ENCODE measurements around the gene ZNF862. TPM values are rescaled to one million over a fixed set of nuclear protein-coding genes. Genes with fewer than 3 reads are reported as not detected.

ZNF862 gene
- total and polyA plus RNA-seq, 2 of the 13 experiments (the other 11 are each of a cell fraction or from before 2014, with no cell fraction given) = 0.89 to 2.0 TPM

DNA sequence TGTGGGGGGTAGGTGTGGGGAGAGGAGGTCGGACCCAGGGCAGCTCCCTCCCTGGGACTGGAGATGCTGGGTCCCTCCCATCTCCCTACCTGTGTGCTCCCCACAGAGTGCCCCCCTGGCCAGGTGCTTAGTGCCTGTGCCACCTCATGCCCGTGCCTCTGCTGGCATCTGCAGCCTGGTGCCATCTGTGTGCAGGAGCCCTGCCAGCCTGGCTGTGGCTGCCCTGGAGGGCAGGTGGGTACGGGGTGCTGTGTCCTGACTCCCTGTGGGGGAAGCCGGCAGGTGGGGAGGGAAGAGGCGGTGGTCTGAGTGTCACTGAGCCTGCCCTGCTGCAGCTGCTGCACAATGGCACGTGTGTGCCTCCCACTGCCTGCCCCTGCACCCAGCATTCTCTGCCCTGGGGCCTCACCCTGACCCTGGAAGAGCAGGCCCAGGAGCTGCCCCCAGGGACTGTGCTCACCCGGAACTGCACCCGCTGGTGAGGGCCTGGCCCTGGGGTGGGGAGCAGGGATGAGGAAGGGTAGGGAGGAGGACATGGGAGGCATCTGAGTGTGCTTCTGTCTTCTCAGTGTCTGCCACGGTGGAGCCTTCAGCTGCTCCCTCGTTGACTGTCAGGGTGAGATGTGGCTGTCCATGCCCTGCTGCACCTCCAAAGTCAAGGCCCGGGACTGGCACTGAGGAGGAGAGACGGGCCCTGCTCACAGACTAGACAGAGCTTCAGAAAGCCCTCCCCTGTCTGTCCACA lies 11.7 kb upstream of the ZNF862 start:
- POLR2A ChIA-PET = no interaction called here

More for the DNA sequence above, 11.7 kb upstream of the ZNF862 start:
- DNase-seq (ENCODE audit: low spot score) (no peak), FAIRE-seq (no peak), ATAC-seq (no peak)
- no peak for TF ChIP-seq SRSF9 (IDR thresholded peaks at IDR 0.05; ENCODE audit: borderline replicate concordance, insufficient read depth, low read depth, low read length, poor library complexity, severe bottlenecking)
- no peak for TF ChIP-seq ZNF772 (CRISPR knock-in tag; IDR thresholded peaks at IDR 0.05)
- no peak for TF ChIP-seq ZNF556 (CRISPR knock-in tag; IDR thresholded peaks at IDR 0.05; ENCODE audit: borderline replicate concordance)
- no peak for TF ChIP-seq FOSL2 (CRISPR knock-in tag; IDR thresholded peaks at IDR 0.05)
- no peak for TF ChIP-seq AHR (CRISPR knock-in tag; IDR thresholded peaks at IDR 0.05)
- TF ChIP-seq ETV5 (CRISPR knock-in tag; IDR thresholded peaks at IDR 0.05; ENCODE audit: borderline replicate concordance) = no peak
- no peak for TF ChIP-seq RAD51 (IDR thresholded peaks at IDR 0.05; ENCODE audit: borderline replicate concordance)
- TF ChIP-seq MIER3 (CRISPR knock-in tag; IDR thresholded peaks at IDR 0.05; ENCODE audit: borderline replicate concordance) = no peak
- TF ChIP-seq MYC (CRISPR knock-in tag; IDR thresholded peaks at IDR 0.05; ENCODE audit: borderline replicate concordance) = no peak
- TF ChIP-seq NR2F6 (IDR thresholded peaks at IDR 0.05) = no peak
- TF ChIP-seq NR2F6 (CRISPR knock-in tag; IDR thresholded peaks at IDR 0.05) = no peak
- TF ChIP-seq ZFYVE20 (CRISPR knock-in tag; IDR thresholded peaks at IDR 0.05; ENCODE audit: borderline replicate concordance, low read depth) = no peak
- no peak for TF ChIP-seq ZNF770 (CRISPR knock-in tag; IDR thresholded peaks at IDR 0.05)
- TF ChIP-seq, protein P1, sequence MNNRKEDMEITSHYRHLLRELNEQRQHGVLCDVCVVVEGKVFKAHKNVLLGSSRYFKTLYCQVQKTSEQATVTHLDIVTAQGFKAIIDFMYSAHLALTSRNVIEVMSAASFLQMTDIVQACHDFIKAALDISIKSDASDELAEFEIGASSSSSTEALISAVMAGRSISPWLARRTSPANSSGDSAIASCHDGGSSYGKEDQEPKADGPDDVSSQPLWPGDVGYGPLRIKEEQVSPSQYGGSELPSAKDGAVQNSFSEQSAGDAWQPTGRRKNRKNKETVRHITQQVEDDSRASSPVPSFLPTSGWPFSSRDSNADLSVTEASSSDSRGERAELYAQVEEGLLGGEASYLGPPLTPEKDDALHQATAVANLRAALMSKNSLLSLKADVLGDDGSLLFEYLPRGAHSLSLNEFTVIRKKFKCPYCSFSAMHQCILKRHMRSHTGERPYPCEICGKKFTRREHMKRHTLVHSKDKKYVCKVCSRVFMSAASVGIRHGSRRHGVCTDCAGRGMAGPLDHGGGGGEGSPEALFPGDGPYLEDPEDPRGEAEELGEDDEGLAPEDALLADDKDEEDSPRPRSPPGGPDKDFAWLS (CRISPR knock-in tag; IDR thresholded peaks at IDR 0.05; ENCODE audit: borderline replicate concordance) = no peak
- no peak for TF ChIP-seq ZEB1 (IDR thresholded peaks at IDR 0.05; ENCODE audit: insufficient replicate concordance, low read depth)
- TF ChIP-seq TSC22D2 (CRISPR knock-in tag; IDR thresholded peaks at IDR 0.05; ENCODE audit: borderline replicate concordance) = no peak
- TF ChIP-seq ZNF710 (CRISPR knock-in tag; IDR thresholded peaks at IDR 0.05; ENCODE audit: borderline replicate concordance) = no peak
- no peak overlapping the region for H3K27ac ChIP-seq (ENCODE audit: extremely low read length, insufficient read depth, low read length)
- H3K9me3 ChIP-seq (ENCODE audit: low read length) = no peaks in the 10 kb centered on the region
- H3K27me3 ChIP-seq (ENCODE audit: control insufficient read depth in 1 of 2, insufficient read depth in 2 of 2, low read length in 2 of 2) = no peaks in the 10 kb centered on the region
- in situ Hi-C loops (cut with HindIII; ENCODE audit: extremely low pct_ligation_motif_present, low pct_unique_long_range_greater_than_20kb) (no loop called here), intact Hi-C loops (cut with micrococcal nuclease; ENCODE audit: unreplicated experiment) (no loop called here)
- BruUV-seq (replicated peaks) = no TSS peak
- H4K20me1 ChIP-seq (ENCODE audit: insufficient read depth, low read length) = no peaks in the 10 kb centered on the region
- no peak overlapping the region for H3K9ac ChIP-seq (ENCODE audit: insufficient read depth, low read depth, low read length)
- no peaks in the 10 kb centered on the region for H3K36me3 ChIP-seq (replicated peaks in 1 of 2; ENCODE audit: control insufficient read depth in 1 of 2, insufficient read depth in 2 of 2, low read length in 2 of 2)
- H3K79me2 ChIP-seq (ENCODE audit: insufficient read depth, low read length) = no peaks in the 10 kb centered on the region
- H2AFZ ChIP-seq (ENCODE audit: low read length) = no peak overlapping the region
- no peak overlapping the region for H3K4me3 ChIP-seq (replicated peaks in 1 of 3; ENCODE audit: insufficient read depth in 1 of 3, low read depth in 2 of 3, low read length in 3 of 3)
- 55% methylated on average over 3 of the region's 12 CpGs for WGBS (ENCODE audit: low lambda C conversion rate)
- CTCF ChIA-PET (ENCODE audit: low intra/inter-chr PET ratio, low total read pairs) = no interaction called here
- no peak overlapping the region for H3K4me2 ChIP-seq (ENCODE audit: low read depth, low read length)
- H3K4me1 ChIP-seq (ENCODE audit: insufficient read depth, low read length) = peaks cover 9% of the 10 kb centered on the region
